RWPE1 (cell line): ENCODE results near the gene PSMC3IP.
"Not testable (repeated sequence)": the region's sequence is repeated elsewhere in the genome, so short reads cannot be mapped to it uniquely, and the experiment has no call there.

ENCODE experiments used
- CTCF ChIA-PET: fragments of 350-600 bp; sonication (Branson Sonifier 250); formaldehyde crosslinking; extraction: SDS; loops from one replicate; lab custom pipeline; 2021; lab: Yijun Ruan, JAX
- POLR2A ChIA-PET: fragments of 400-600 bp; formaldehyde crosslinking; extraction: SDS; loops from one replicate; lab custom pipeline; 2020; ENCODE audit warnings: antibody characterized with exemption; ENCODE audit not compliant: low non-redundant PET; lab: Yijun Ruan, JAX
- DNase-seq: peaks from one replicate; pipeline ENCODE4 v3.0.0; 2012; ENCODE audit warnings: low spot score
- H3K27ac ChIP-seq: fragments of 450-650 bp; 2 replicates; pipeline ENCODE4 v1.5.1; 2017
- TF ChIP-seq, protein P1 (sequence below): fragments of 450-650 bp; conservative IDR thresholded peaks from 2 replicates; pipeline ENCODE4 v1.5.1; 2017; ENCODE audit warnings: low read depth, mild to moderate bottlenecking

The PSMC3IP gene, protein sequence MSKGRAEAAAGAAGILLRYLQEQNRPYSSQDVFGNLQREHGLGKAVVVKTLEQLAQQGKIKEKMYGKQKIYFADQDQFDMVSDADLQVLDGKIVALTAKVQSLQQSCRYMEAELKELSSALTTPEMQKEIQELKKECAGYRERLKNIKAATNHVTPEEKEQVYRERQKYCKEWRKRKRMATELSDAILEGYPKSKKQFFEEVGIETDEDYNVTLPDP

DNA sequence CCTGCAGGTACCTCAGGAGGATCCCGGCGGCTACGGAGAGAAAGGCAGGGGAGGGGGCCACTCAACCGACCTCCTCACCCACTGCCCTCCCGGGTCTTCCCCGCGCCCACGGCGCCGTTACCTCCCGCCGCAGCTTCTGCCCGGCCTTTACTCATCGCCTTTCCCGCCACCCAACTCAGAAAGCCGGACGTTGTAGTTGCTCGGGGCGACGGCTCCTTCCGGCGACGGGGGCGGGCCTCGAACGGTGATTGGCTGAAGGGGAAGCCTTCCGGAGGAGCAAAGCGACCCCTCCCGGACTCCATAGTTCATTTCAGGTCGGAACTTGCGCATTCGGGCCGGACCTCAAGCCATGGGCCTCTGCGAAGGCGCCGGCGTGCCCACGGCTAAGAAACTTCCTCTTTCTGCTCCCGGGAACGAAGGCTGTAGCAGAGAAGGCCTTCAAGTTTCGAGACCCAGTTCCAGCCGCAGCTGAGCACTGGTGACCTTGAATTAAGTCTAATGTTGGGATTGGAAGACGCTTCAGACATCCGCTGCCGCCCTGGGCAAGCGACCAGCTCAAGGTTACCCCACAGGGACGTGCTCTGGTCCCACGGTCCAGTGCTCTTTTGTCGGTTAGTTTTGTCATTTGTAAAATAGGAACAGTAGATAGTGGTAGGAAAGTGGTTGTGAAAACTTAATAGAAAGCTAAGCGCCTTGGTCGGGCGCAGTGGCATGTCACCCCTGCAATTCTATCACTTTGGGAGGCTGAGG lies at the start of gene PSMC3IP:
PSMC3IP (minus strand) TSS at position 198 of the 750 bp plus-strand sequence; CDS start at position 155, 43 bp downstream.
- TF ChIP-seq, protein P1, sequence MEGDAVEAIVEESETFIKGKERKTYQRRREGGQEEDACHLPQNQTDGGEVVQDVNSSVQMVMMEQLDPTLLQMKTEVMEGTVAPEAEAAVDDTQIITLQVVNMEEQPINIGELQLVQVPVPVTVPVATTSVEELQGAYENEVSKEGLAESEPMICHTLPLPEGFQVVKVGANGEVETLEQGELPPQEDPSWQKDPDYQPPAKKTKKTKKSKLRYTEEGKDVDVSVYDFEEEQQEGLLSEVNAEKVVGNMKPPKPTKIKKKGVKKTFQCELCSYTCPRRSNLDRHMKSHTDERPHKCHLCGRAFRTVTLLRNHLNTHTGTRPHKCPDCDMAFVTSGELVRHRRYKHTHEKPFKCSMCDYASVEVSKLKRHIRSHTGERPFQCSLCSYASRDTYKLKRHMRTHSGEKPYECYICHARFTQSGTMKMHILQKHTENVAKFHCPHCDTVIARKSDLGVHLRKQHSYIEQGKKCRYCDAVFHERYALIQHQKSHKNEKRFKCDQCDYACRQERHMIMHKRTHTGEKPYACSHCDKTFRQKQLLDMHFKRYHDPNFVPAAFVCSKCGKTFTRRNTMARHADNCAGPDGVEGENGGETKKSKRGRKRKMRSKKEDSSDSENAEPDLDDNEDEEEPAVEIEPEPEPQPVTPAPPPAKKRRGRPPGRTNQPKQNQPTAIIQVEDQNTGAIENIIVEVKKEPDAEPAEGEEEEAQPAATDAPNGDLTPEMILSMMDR: no peak
- H3K27ac ChIP-seq: peak within 1 kb of the TSS; percentile 92
- peak; percentile 98 for DNase-seq
- ChIA-PET POLR2A (interaction anchor here (0.6 to 1.5 kb wide), 5 partner anchors 27 to 420 kb away, joined by 3 to 8 read pairs (median 5); partner anchors contain the start of genes RETREG3, RPL27 and TUBG1), CTCF (interaction anchor here (0.5 to 1.8 kb wide), 22 partner anchors 9 to 225 kb away, joined by 3 to 37 read pairs (median 5); partner anchors contain the start of genes PLEKHH3, RAMP2 and TUBG2)

DNA sequence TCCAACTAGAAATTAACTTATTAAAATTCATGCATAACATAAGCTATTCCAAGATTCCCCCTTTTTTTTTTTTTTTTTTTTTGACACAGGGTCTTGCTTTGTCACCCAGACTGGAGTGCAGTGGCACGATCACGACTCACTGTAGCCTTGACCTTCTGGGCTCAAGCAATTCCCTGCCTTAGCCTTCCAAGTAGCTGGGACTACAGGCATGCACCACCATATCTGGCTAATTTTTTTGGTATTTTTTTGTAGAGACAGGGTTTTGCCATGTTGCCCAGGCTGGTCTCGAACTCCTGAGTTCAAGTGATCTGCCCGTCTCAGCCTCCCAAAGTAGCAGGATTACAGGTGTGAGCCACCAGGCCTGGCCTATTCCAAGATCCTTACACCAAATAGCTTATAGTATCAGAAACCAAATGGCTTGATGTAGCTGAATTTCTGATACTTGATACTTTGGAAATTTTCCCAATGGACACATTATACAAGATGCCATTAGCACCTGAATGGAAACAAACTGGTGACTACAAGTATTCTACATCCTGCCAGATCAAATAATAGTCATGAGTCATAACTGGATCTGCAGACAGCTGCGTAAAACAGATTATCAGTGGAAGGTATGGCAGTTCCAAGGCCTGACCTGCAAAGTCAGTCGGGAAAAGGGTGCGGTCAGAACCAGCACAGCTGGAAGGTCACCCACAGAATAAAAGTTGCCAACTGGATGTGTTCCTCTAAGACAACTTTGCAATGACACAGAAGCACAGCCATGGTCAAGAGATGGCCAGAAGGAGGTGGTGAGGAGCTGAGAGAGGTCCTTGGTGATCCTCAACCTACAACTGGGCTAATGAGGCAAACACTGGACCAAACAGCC lies 46.4 kb upstream of the PSMC3IP start:
- peak; percentile 92 for DNase-seq
- CTCF ChIA-PET: interaction anchor here (0.5 to 0.8 kb wide), 5 partner anchors 13 to 527 kb away, joined by 3 to 8 read pairs (median 4); partner anchors contain the start of gene PSMC3IP
- peak overlapping the region; percentile 81 for H3K27ac ChIP-seq
- POLR2A ChIA-PET: interaction anchor here (0.6 kb wide), 1 partner anchor 44 kb away, joined by 5 read pairs; no protein-coding TSS in a partner anchor
- TF ChIP-seq, protein P1: peak; percentile 51

DNA sequence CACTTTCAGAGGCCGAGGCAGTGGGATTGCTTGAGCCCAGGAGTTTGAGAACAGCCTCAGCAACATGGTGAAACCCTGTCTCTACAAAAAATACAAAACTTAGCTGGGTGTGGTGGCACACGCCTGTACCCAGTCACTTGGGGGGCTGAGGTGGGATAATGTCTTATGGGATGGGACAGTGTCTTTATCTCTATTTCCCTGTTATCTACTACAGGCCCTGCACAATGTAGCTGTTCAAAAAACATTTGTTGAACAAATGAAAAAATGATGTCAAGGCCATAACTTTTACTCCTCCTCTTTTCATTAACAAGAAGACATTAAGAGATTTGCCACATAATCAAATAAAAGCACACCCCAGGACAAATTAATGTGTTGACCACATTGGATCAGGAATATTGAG lies 45.7 kb upstream of the PSMC3IP start:
- POLR2A ChIA-PET: interaction anchor here (0.6 kb wide), 1 partner anchor 44 kb away, joined by 5 read pairs; no protein-coding TSS in a partner anchor

DNA sequence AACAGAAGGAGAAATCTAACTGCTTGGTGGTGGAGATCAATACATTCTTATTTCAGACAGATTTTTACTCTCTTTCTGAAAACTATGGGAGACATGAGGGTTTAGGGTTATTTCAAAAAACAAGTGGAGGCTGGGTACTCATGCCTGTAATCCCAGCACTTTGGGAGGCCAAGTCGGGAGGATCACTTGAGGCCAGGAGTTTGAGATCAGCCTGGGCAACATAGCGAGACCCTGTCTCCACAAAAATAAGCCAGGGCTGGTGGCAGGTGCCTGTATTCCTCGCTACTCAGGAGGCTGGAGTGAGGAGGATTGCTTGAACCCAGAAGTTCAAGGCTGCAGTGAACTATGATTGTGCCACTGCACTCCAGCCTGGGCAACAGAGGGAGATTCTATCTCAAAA lies 44.5 kb upstream of the PSMC3IP start:
- DNase-seq, H3K27ac ChIP-seq, POLR2A ChIA-PET: not testable (repeated sequence)
- CTCF ChIA-PET: interaction anchor here (0.6 kb wide), 1 partner anchor 18 kb away, joined by 4 read pairs; no protein-coding TSS in a partner anchor

More for the DNA sequence above, 45.7 kb upstream of the PSMC3IP start:
- CTCF ChIA-PET: interaction anchor here (0.6 to 0.7 kb wide), 2 partner anchors 13 to 51 kb away, joined by 3 to 8 read pairs; no protein-coding TSS in a partner anchor
- peak overlapping the region; percentile 81 for H3K27ac ChIP-seq
- TF ChIP-seq, protein P1: no peak
- no peak for DNase-seq

DNA sequence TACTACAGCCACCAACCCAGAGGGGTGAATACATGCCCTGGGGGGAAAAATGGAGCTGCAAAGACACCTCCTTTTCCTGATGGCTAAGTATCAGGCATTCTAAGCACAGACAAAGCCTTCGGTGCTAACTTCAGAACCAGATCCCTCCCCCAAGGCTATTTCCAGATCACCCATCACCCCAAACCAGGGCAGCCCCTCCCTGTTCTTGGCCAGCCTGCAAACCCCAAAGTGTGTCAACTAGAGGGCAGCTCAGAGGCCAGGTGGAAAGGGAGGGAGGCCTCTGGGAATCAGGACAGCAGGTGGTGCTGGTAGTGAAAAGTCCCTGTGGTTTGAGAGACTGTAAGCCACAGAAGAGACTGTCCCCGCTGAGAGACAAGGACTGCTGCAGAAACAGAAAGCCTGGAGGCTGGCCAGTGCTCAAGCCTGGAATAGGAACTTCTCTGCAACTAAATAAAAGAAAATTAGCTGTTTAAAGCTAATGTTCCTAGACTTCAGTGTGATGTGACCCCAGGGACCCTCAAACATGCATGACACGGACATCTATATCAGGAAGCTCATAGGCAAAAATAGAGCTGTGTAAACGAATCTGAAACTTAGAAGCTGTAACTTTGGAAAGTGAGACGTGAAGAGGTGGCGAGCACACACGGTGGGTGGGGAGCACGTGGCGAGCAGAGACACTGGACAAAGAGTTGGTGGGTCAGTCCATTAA lies 41.1 kb upstream of the PSMC3IP start:
- POLR2A ChIA-PET: interaction anchor here (1.8 kb wide), 1 partner anchor 9 kb away, joined by 9 read pairs; the partner anchor contains the start of genes RETREG3 and TUBG1
- CTCF ChIA-PET: interaction anchor here (0.6 to 2.2 kb wide), 15 partner anchors 10 to 855 kb away, joined by 3 to 18 read pairs (median 3); partner anchors contain the start of genes RETREG3, TUBG1 and TUBG2
- peak; percentile 70 for DNase-seq
- TF ChIP-seq, protein P1: peak; percentile 58
- peak overlapping the region; percentile 84 for H3K27ac ChIP-seq
